GM18507 (cell line): Measurements from ENCODE around the gene CBX2.
A peak's percentile ranks its signal among the peaks of the same experiment; 100 is the strongest.

ENCODE experiments used
- DNase-seq: peaks from one replicate; pipeline ENCODE4 v3.0.0; 2011; ENCODE audit warnings: low read depth; ENCODE audit not compliant: insufficient read length; ENCODE audit errors: extremely low spot score
- FAIRE-seq: peaks from 2 replicates; lab custom pipeline; 2011; peaks lifted over from hg19 to GRCh38; lab: Jason Lieb, UNC

The CBX2 gene

DNA sequence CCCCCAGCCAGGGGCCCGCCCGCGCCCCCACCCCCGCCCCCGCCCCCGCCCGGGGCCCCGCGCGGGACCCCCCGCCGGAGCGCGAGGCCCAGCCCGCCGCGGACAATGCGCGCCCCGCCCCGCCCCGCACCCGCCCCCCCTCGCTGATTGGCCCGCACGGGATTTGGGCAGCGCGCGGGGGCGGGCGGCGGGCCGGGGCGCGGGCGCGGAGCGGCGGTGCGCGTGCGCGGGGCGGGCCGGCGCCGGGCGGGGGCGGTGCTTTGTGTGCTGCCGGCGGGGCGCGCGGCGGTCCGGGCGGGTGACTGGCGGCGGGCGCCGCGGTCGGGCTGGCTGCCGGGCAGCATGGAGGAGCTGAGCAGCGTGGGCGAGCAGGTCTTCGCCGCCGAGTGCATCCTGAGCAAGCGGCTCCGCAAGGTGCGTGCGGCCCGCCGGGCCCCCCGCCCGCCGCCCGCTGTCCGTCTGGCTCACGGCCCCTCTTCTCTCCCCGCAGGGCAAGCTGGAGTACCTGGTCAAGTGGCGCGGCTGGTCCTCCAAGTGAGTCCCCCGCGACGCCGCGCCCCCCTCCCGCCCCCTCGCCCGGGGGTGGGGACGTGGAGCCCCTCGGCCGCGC, at the start of gene CBX2:
CBX2 (plus strand) TSS at position 255 of the 610 bp plus-strand sequence; CDS start at position 343, 88 bp downstream.
- FAIRE-seq (no peak), DNase-seq (peak; percentile 92)

DNA sequence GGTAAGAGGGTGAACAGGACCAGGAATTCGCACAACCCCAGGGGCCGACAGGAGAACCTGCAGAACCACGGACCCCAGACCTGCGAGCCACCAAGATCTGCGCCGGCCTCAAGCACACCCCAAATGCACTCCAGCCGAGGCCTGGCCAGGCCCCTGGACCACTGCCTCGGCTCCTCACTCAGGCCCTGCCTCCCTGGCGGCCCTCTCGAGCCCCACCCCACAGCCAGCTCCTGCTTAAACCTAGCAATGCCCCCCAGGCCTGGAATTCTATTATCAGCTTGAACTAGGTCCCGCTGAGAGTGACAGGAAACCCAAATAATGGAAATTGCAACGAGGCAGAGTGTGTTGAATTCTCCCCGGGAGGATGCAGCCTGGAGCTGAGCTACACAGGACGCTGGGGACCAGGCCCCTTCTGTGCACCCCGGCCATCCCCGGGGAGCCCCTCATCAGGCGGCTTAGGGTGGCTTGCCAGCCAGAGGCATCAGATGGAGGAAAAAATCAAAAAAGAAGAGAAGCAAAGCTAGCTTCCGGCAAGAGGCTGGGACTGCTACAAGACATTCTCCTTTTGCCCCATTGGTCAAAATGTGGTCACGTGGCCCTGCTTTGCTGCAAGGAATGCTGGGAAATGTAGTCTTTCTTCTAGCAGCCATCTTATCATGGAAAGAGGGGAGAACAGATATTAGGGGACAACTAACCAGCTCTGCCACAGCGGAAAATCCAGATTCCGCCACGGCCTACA, 49.6 kb upstream of the CBX2 start:
- peak; percentile 88 for DNase-seq
- FAIRE-seq = peak; percentile 94

DNA sequence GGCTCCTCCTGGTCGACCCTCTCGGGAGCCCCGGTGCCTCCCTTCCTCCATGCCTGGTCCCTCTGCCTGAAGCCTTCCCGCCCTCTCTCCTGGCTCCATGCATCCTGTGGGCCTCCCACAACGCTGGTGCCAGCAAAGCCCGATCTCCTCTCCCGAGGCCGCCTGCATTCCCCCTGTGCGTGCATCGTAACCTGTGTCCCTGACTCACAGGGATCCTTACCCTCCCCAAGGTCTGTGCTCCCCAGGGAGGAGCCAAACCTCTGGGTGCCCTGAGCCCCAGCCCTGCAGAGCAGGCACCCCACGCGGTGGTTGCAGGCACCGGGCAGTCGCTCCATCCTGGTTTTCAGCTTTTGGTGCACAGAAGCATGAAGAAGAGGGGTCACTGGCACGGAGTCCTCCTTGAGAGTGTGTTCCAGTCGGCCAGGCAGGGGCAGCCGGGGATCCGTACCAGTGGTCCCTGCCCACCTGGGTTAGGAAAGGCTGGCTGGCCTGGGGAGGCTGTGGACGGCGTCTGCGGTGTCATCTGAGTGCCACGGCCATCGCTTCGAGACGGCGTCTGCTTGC, 49.0 kb upstream of the CBX2 start:
- FAIRE-seq (no peak), DNase-seq (no peak)

DNA sequence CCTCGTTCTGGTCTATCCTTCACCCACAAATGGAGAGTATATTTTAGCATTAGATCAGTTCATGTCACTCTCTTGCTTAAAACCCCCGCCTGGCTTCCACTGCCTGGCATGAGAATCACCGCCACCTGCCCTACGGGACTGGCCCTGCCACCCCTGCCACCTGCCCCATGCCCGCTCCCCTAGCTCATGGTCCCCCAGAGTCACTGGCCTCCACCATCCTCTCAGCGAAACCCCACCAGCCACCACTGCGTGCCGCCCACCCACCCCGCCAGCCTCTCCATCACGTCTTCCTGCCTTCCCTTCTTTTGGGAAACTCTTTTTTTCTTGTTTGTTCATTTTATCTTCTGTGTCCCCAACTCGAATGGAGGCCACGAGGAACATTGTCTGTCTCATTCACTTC, 48.2 kb upstream of the CBX2 start:
- DNase-seq (no peak), FAIRE-seq (no peak)

DNA sequence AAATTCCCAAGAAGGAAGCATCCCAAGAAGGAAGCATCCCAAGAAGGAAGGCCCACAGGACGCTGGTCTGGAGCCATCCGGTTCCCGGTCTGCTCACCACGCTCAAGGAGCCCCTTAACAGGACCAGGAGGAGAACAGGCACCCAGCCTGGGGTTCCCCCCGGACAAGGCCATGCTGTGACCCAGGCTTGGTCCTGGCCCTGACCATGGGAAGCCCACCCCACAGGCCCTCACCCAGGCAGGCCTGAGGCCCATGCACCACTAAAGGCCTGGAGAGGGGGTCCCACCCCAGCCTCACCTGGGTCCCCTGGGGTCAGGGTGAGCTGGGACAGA, 47.5 kb upstream of the CBX2 start:
- DNase-seq = no peak
- FAIRE-seq = no peak

DNA sequence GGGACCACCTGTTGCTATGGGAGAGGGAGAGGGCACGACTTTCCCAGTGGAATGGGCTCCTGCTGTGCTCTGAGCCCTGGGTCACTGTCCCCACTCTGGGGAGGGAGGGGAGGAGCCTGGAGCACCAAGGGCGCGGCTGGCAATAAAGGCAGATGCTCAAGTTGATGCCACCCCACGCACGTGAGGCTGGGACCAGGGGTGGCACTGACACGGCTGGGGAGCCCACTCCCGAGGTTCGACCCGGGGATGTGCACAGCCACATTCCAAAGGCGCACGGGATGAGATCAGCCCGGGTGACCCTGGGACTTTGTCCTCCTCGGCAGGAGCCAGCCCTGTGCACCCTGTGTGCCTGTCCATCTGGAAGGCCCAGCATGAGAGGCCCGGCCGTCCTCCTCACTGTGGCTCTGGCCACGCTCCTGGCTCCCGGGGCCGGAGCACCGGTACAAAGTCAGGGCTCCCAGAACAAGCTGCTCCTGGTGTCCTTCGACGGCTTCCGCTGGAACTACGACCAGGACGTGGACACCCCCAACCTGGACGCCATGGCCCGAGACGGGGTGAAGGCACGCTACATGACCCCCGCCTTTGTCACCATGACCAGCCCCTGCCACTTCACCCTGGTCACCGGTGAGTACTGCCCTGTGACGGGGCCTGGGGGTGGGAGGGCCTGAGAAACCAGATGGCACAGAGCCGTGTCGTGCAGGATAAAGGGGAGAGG, 47.0 kb upstream of the CBX2 start, which contains the start of gene ENPP7:
ENPP7 (plus strand) TSS at position 175 of the 715 bp plus-strand sequence; CDS start at position 372, 197 bp downstream.
- no peak for FAIRE-seq

DNA sequence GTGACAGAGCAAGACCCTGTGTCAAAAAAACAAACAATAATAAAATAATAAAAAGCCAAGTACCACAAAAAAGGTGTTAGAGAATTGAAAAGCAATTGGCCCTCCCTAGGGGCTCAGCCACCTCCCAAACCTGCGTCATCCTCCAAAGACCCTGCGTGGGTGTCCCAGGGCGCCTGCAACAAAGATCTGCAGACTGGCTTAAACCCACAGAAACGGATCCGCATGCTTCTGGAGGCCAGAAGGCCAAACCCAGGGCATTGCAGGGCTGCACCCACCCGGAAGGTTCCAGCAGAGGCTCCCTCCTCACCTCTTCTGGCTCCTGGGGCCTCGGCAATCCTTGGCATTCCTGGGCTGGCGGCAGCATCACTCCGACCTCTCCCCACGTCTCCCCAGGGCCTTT, 45.7 kb upstream of the CBX2 start:
- no peak for FAIRE-seq

More for the DNA sequence above, 47.0 kb upstream of the CBX2 start, which contains the start of gene ENPP7:
- no peak for DNase-seq

DNA sequence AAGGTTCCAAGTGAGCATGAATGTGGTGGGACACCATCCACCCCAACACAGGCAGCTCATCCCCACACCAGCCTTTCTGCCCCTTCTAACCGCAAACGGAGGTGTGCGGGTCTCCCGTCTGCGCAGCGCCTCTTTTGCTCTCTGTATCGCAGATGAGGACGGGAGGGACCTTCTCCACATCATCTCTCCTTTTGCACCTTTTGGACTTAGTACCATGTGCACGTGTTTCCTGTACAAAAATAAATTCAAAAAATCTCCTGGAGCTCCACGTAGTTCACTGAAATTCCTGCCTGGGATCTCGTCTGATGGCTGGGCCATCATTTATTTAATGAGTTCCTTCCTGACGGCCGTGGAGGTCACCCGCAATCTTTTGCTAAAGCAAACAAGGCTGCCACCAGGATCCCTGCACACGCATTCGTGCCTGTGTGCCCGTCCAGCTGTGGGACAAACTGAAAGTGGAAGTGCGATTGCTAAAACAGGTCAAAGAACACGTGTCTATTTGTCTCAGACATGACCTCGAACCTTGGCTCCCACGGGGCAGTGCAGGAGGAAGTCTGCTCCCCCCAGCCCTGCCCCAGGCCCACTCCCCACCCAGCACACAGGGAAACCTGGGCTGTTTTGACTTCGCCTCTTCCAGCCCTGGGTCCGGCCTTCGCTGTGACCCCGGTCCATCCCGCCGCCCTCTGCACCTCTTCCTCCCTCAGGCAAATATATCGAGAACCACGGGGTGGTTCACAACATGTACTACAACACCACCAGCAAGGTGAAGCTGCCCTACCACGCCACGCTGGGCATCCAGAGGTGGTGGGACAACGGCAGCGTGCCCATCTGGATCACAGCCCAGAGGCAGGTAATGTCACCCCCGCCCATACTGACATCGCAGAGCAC, 44.9 kb upstream of the CBX2 start:
- DNase-seq (peak; percentile 59), FAIRE-seq (peak; percentile 86)

More for the DNA sequence above, 45.7 kb upstream of the CBX2 start:
- DNase-seq = no peak

DNA sequence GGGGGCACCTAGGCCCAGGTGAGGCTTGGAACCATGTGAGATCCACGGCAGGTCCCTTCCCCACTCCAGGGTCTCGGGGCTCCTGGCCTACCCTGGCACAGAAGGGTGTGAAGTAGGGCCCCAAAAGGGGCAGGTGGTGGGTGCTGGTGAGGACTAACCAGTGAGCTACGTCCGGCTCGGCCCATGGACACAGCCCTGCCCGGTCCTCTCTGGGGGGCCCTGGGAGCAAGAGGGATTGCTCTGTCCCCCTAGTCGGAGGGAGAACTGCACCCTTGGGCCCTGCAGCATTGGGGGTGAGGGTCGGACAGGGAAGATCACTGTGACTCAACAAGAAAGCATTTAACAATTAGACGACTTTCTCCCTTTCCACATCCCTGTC, 44.3 kb upstream of the CBX2 start:
- DNase-seq (no peak), FAIRE-seq (no peak)

DNA sequence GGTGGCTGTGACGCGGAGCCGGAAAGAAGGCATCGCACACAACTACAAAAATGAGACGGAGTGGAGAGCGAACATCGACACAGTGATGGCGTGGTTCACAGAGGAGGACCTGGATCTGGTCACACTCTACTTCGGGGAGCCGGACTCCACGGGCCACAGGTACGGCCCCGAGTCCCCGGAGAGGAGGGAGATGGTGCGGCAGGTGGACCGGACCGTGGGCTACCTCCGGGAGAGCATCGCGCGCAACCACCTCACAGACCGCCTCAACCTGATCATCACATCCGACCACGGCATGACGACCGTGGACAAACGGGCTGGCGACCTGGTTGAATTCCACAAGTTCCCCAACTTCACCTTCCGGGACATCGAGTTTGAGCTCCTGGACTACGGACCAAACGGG, 42.9 kb upstream of the CBX2 start:
- no peak for FAIRE-seq
- no peak for DNase-seq

DNA sequence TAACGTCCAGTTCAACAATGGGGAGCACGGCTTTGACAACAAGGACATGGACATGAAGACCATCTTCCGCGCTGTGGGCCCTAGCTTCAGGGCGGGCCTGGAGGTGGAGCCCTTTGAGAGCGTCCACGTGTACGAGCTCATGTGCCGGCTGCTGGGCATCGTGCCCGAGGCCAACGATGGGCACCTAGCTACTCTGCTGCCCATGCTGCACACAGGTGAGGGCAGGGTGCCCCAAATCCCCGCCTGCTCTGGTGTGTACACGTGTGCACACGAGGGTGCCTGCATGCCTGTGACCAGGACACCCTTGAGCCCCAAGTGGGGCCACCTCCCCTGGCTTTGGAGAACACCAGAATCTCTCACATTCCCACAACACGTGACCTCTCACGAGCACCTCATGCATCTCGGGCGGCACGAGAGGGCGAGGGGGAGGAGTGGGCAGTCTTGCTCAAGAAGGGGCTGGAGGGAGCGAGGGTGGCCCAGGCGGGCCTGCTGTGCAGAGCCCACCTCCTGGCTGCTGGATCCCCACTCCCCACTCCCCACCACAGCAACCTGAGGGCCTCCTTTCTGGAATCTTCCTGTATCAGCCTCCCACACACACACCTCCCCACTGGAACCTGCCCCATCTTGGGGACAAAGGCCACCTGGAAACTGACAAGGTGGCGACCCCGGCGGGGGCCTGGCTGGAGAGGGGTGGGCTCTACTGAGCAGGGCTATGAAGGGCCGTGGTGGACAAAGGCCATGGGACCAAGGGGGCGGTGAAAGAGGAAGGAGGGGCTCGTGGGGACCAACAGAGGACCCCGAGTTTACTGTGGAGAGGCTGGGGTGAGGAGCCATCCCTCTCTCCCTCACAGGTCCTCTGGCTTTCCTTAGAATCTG, 40.7 kb upstream of the CBX2 start:
- FAIRE-seq (no peak), DNase-seq (no peak)

DNA sequence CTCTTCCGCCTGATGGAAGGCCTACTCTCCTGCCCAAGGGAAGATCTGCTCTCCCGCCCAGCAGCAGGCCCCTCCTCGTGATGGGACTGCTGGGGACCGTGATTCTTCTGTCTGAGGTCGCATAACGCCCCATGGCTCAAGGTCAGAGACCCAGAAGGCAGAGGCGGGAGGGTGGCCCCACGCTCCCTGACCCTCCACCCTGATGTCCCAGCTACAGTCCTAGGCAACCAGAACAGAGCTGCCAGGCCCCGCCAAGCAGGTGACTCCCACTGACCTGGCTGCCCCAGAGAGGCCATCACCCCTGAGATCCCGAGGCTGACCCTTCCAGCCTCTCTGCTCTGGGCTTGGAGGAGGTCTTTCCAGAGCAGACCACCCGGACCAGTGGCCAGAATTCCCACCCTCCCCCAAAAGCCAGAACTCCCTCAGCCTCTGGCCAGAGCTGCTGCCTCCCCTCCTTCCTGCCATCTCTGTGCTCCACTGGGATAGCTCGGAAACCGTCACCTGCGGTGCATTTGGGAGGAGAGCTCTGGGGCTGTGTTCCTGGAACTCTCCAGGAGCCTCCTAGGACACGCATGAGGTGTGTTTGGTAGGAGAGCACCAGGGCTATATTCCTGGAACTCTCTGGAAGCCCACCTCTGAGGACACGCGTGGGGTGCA, 39.9 kb upstream of the CBX2 start:
- no peak for FAIRE-seq

DNA sequence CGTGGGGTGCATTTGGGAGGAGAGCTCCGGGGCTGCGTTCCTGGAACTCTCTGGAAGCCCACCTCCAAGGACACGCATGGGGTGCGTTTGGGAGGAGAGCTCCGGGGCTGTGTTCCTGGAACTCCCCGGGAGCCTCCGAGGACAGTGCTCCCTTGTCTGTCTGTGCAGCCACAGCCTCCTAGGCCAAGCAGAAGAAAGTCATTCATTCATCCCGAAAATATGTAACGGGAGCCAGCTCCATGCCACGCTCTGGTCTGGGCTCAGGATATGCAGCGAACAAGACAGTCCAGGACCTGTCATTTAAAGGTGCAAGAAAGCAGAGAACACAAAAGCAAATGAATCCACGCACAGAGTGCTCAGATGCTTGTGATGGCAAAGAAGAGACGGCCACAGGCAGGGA, 39.3 kb upstream of the CBX2 start:
- DNase-seq (no peak), FAIRE-seq (no peak)

More for the DNA sequence above, 39.9 kb upstream of the CBX2 start:
- DNase-seq = no peak

DNA sequence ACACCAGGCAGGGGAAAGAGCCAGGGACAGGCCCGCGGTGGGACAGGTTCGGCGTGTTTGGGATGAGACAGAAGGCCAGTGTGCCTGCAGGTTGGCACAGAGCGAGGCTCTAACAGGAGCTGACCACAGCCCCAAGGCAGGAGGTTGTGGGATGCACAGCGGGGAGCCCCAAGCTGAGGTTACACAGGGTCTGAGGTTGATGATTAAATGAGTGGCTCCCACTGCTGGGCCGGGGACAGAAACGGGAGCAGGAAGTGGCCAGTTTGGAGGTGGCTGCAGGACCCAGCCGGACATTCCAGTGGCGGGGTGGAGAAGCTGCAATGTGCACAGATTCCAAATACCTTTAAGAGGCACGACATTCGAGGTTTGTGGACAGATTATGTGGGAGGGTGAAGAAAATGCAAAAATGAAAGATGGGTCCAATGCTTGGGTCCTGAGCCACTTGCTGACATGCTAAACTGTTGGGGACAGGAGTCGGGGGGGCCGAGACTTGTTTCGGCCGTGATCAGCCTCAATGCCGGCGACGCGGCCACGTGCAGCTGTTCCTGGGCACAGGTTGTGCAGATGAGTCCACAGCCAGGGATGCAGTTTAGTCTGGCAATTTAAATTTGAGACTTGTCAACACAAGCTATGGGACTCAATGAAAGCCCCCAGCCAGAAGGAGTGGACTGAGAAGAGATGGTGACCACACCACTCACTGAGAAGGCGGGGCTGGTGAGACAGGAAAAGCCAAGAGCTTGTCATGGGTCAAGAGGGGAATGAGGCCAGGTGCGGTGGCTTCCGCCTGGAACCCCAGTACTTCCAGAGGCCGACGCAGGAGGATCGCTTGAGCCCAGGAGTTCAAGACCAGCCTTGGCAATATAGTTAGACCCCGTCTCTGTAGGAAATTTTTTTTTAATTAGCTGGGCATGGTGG, 38.5 kb upstream of the CBX2 start:
- DNase-seq = no peak
- FAIRE-seq = no peak

DNA sequence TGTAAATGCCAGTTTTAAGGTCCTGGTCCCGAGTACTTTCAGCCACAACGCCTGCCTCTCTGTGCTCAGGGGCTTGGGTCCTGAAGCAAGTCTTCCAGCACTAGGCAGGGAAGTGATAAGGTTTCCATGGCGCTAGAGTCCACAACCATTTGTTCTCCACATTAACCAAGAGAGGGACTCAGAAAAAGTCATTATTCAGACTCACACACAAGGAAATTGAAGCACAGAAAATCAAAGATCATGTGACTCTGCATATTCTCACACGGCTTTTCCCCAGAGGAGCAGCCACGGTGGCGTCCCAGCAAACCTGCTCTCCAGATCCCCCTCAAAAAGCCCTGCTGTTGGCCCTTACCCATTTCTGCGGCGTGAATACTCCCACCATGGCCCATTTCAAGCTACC, 37.5 kb upstream of the CBX2 start:
- DNase-seq (no peak), FAIRE-seq (no peak)

DNA sequence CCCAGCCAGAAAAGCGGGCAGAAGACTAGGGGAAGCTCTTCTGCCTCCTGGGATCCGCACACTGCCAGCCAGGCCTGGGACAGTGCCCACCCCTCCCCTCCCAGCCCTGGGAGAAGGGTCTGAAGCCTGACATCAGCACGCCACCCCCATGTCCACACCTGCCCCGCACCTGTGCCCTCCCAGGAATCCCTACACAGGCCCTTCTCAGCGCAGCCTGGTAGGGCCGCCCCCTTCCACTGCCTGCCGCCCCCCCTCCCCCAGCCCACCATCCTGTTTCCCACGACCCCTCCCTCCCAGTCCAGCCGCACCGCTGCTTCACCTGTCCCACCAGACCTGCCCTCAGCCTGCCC, 36.6 kb upstream of the CBX2 start:
- no peak for DNase-seq
- no peak for FAIRE-seq
